ENCODE measurements around the gene CCDC88B.

The CCDC88B gene

DNA sequence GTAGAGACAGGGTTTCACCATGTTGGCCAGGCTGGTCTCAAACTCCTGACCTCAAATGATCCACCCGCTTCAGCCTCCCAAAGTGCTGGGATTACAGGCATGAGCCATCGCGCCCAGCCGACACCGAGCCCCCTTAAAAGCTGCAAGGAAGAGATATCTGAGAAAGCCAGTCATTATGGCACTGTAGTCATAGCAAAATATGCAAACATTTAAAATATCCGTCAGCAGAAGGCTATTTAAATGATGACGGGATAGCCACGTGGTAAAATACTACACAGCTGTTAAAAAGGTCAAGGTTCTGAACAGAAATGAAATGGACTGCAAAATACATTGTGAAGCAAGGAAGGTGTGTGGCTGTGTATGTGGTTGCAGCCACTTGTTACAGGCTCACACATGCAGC, 6.4 kb upstream of the CCDC88B start:
- no peak for DNase-seq (ENCODE audit: low read depth in 1 of 2, low spot score in 1 of 2)
- in situ Hi-C loops (cut with HindIII; ENCODE audit: low pct_unique_long_range_greater_than_20kb, low sequenced_read_pairs): no loop called here
- TF ChIP-seq JUND (IDR thresholded peaks at IDR 0.05; ENCODE audit: low read depth): no peak

DNA sequence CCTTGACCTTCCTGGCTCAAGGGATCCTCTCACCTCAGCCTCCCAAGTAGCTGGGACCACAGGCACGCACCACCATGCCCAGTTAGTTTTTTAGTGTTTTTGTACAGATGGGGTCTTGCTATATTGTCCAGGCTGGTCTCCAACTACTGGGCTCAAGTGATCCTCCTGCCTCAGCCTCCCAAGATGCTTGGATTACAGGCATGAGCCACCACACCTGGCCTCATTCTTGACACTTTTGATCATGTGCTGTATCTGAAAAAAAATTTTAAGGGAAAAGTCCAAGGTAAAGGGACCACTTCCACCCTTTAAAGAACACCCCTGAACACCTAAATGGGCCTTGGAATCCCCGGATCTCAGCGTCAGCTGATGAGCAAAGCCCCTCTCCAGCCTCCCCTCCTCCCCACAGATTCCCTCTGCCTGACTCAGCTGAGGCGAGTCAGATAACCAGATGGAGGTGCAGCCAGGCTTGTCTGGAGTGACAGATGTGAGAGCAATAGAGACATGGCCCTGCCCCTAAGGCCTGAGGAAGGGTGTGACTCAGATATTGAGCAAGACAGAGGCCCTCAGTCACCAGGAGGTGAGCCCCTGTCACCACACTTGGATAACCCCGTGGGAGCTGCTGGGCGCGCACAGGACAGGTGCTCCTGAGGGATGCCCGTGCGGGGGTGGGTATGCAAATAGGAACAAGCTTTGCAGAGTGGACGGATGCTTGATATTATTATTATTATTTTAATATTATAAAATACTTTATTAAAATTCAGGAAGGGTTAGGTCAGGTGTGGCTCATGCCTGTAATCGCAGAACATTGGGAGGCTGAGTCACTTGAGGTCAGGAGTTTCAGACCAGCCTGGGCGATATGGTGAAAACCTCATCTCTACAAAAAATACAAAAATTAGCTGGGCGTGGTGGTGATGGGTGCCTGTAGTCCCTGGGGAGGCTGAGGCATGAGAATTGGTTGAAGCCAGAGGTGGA, 5.0 kb upstream of the CCDC88B start:
- in situ Hi-C loops (cut with HindIII; ENCODE audit: low pct_unique_long_range_greater_than_20kb, low sequenced_read_pairs): no loop called here
- TF ChIP-seq JUND (IDR thresholded peaks at IDR 0.05; ENCODE audit: low read depth): no peak
- DNase-seq (ENCODE audit: low read depth in 1 of 2, low spot score in 1 of 2): no peak

DNA sequence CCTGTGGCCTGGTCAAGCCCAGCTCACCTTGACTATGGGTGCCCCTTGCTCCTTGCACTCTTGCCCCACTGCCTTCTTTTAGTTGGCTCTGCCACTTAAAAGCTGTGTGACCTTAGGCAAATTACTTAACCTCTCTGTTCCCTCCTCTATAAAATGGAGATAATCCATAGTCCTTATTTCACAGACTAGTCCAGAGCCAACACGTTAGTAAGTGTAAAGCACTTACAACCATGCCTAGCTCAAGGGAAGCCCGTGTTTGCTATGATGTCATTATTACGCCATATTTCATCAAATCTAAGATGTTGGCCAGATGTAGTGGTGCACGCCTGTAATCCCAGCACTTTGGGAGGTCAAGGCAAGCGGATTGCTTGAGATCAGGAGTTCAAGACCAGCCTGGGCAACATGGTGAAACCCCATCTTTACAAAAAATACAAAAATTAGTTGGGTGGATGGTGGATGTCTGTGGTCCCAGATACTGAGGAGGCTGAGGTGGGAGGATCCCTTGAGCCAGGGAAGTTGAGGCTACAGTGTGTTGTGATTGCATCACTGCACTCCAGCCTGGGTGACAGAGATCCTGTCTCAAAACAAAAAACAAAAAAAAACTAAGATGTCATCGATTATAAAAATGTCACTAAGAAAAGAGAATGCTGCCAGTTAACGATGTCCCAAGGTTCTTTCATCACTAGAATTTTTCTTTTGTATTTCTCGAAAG, 2.3 kb upstream of the CCDC88B start:
- in situ Hi-C loops (cut with HindIII; ENCODE audit: low pct_unique_long_range_greater_than_20kb, low sequenced_read_pairs): no loop called here
- no peak for TF ChIP-seq JUND (IDR thresholded peaks at IDR 0.05; ENCODE audit: low read depth)
- no peak for DNase-seq (ENCODE audit: low read depth in 1 of 2, low spot score in 1 of 2)

DNA sequence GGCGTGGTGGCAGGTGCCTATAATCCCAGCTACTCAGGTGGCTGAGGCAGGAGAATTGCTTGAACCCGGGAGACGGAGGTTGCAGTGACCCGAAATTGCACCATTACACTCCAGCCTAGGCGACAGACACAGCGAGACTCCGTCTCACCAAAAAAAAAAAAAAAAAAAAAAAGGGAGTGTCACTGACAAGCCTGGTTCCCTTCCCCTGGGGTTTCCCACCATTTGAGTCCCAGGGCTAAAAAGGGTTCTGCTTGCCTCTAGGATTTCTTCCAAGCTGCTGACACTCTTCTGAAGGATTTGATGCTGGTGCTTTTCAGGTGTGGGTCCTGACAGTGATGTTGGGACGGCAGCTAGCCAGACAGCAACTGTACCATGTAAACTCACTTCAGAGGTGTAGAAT, 1.3 kb upstream of the CCDC88B start:
- no peak for DNase-seq (ENCODE audit: low read depth in 1 of 2, low spot score in 1 of 2)
- in situ Hi-C loops (cut with HindIII; ENCODE audit: low pct_unique_long_range_greater_than_20kb, low sequenced_read_pairs): no loop called here
- no peak for TF ChIP-seq JUND (IDR thresholded peaks at IDR 0.05; ENCODE audit: low read depth)

DNA sequence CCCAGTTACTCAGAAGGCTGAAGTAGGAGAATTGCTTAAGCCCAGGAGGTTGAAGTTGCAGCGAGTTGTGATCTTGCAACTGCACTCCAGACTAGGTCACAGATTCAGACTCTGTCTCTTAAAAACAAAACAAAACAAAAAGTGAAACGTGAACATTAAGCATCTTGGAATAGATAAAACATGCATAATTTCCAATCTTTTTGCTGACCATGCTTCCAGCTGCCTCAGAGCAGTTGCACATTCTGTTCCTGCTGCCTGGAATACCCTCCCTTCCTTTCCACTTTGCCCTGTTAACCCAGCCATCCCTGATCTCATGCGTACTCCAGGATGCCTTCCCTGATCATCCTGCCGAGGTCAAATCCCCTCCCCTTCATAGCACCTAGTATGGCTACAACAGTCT, 718 bp upstream of the CCDC88B start:
- no peak for DNase-seq (ENCODE audit: low read depth in 1 of 2, low spot score in 1 of 2)
- in situ Hi-C loops (cut with HindIII; ENCODE audit: low pct_unique_long_range_greater_than_20kb, low sequenced_read_pairs): no loop called here
- no peak for TF ChIP-seq JUND (IDR thresholded peaks at IDR 0.05; ENCODE audit: low read depth)

DNA sequence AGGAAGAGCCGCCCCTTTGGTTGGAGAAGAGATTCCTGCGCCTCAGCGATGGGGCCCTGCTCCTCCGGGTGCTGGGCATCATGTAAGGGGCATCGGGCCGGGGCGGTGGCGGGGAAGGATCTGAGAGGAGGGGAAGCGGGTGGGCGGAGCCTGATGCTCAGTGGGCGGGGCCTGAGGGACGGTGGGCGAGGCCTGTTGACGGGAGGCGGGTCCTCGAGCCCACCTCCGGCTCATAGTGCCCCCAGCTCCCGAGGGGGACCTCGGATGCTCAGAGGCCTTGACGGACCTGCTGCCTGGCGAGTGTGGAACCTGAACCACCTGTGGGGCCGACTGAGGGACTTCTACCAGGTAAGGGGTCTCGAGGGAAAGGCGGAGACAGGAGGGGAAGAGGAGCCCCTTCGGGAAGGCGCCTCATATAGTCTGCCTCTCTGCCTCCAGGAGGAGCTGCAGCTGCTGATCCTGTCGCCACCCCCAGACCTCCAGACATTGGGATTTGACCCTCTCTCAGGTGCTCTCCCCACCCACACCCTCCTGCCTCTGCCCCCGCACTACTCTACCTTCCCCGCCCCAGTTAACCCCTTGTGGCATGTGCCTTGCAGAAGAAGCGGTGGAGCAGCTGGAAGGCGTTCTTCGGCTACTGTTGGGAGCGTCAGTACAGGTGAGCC, 799 bp downstream of the CCDC88B start:
- TF ChIP-seq JUND (IDR thresholded peaks at IDR 0.05; ENCODE audit: low read depth): no peak
- in situ Hi-C loops (cut with HindIII; ENCODE audit: low pct_unique_long_range_greater_than_20kb, low sequenced_read_pairs): no loop called here
- DNase-seq (ENCODE audit: low read depth in 1 of 2, low spot score in 1 of 2): no peak

DNA sequence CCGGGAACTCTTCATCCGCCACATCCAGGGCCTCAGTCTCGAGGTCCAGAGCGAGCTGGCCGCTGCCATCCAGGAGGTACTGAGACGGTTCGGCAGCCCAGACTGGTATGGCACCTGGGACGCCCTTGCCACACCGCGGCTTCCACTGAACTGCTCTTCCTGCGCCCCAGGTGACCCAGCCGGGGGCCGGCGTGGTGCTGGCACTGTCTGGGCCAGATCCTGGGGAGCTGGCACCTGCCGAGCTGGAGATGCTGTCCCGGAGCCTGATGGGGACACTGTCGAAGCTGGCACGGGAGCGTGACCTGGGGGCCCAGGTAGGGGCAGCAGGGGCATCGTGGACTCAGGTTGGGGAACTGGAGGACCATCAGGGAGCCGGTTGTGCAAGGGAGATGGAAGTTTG, 1.4 kb downstream of the CCDC88B start:
- TF ChIP-seq JUND (IDR thresholded peaks at IDR 0.05; ENCODE audit: low read depth): no peak
- in situ Hi-C loops (cut with HindIII; ENCODE audit: low pct_unique_long_range_greater_than_20kb, low sequenced_read_pairs): no loop called here
- DNase-seq (ENCODE audit: low read depth in 1 of 2, low spot score in 1 of 2): no peak

DNA sequence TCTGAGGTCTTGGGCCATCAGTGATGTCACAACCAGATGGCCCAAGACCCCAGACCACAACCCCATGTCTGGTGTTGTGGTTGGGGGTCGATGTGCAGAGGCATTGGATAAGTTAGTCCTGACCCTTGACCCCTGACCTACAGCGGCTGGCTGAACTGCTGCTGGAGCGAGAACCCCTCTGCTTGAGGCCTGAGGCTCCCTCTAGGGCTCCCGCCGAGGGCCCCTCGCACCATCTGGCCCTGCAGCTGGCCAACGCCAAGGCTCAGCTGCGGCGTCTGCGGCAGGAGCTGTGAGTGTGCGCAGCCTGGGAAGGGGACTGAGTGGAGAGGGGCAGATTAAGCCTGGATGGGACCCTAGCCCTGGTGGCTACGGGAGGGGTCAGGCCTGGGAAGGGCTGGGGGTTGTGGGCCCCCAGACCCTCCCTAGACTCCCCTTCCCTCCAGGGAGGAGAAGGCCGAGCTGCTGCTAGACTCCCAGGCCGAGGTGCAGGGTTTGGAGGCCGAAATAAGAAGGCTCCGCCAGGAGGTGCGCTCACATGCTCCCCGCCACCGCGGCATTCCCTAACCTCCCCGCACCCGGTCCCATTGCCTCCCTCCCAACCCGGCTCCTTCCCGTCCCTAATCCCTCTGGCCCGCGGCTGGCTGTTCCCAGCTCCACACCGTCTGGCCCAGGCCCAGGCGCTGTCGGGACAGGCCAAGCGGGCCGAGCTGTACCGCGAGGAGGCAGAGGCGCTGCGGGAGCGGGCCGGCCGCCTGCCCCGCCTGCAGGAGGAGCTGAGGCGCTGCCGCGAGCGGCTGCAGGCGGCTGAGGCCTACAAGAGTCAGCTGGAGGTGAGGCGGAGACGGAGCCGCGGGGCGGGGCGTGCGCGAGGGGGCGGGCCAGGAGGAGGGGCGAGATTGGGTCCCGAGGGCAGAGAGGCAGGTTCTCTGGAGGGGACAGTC, 2.1 kb downstream of the CCDC88B start:
- DNase-seq (ENCODE audit: low read depth in 1 of 2, low spot score in 1 of 2): peak; percentile 99 to 100
- in situ Hi-C loops (cut with HindIII; ENCODE audit: low pct_unique_long_range_greater_than_20kb, low sequenced_read_pairs): no loop called here
- no peak for TF ChIP-seq JUND (IDR thresholded peaks at IDR 0.05; ENCODE audit: low read depth)

DNA sequence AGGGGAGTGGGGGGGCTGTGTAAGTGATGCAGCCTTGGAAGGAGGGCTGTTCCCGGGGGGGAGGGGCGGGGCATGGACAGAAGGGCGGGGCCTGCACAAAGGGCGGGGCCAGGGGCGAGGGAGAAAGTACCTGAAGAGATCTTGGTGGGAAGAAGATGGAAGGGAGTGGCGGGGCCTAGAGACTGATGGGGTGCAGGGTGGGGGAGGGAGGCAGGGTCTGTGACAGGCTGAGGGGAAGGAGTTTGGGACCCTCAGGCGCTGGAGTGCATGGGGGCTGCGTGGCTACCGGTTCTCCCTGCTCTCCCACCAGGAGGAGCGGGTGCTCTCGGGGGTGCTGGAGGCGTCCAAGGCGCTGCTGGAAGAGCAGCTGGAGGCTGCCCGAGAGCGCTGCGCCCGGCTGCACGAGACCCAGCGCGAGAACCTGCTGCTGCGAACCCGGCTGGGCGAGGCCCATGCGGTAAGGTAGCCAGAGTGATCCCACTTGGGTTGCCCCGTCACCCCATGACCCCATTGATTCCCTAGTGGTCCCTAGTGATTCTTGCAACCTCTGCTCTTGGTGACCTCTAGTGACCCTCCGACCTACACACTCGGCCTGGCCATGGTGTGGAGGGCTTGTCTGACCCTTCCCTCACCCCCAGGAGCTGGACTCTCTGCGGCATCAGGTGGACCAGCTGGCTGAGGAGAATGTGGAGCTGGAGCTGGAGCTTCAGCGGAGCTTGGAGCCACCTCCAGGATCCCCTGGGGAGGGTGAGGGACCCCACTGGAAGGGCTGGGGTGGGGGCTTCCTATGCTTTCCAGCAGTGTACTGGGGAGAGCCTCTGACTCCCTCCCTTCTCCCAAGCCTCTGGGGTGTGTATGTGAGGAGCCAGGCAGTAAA, 3.1 kb downstream of the CCDC88B start:
- TF ChIP-seq JUND (IDR thresholded peaks at IDR 0.05; ENCODE audit: low read depth): no peak
- peak in 1 of 2 experiments; percentile 37 for DNase-seq (ENCODE audit: low read depth in 1 of 2, low spot score in 1 of 2)
- in situ Hi-C loops (cut with HindIII; ENCODE audit: low pct_unique_long_range_greater_than_20kb, low sequenced_read_pairs): no loop called here

DNA sequence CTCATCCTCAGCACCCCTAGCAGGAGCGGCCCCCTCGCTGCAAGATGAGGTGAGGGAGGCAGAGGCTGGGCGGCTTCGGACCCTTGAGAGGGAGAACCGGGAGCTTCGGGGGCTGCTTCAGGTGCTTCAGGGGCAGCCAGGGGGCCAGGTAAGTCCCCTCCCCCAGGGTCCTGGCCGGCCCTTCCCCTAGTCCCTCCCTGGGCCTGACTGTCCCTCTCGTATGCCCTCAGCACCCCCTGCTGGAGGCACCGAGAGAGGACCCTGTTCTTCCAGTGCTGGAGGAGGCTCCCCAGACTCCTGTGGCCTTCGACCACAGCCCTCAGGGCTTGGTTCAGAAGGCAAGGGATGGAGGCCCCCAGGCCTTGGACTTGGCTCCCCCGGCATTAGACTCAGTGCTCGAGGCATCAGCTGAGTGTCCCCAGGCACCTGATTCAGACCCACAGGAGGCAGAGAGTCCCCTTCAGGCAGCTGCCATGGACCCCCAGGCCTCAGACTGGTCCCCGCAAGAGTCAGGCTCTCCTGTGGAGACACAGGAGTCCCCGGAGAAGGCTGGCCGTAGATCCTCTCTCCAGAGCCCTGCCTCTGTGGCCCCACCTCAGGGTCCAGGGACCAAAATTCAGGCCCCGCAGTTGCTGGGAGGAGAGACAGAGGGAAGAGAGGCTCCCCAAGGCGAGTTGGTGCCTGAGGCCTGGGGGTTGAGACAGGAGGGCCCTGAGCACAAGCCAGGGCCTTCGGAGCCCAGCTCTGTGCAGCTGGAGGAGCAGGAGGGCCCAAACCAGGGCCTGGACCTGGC, 4.0 kb downstream of the CCDC88B start:
- no peak for TF ChIP-seq JUND (IDR thresholded peaks at IDR 0.05; ENCODE audit: low read depth)
- DNase-seq (ENCODE audit: low read depth in 1 of 2, low spot score in 1 of 2): peak in 1 of 2 experiments; percentile 46
- in situ Hi-C loops (cut with HindIII; ENCODE audit: low pct_unique_long_range_greater_than_20kb, low sequenced_read_pairs): no loop called here
